ENCODE measurements around the gene HDGFL2.

The HDGFL2 gene

DNA sequence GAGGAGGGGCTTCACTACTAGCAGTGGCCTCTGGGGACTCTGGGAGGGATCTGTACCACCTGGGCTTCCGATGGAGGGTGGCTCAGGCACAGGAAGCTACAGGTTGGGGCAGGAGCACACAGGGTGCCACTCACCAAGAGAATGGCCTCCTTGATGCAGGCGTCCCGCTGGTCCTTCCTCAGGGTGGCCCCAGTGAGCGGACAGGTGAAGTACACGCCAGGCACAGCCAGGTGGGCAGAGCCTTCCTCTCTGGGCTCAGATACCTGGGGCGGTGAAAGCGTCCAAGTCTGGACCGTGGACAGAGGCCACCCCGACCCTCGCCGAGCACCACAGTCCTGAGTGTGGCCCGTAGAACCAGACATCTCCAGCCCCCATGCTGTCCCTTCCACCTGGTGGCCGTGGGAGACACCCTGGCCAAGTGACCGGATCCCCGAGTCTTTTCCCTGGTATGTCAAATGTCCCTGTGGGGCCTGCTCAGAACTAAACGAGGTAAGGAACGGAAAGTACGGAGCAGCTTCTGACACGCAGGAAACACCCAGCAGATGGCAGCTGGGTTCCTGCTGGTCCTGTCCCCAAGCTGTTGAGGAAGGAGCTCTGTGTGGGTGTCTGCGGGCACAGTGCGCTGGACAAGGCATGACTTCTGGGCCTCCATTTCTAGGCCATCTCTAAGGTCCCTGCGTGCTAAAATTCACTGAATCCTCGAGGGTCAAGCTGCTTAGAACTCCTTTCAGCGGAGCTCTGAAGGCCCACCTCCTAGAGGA, 19.7 kb upstream of the HDGFL2 start:
- Histone ChIP-seq H3K36me3 (ENCODE audit: control insufficient read depth, insufficient read depth, low read length) (peaks cover 33% of the 10 kb centered on the region), H3K4me3 (replicated peaks; ENCODE audit: low read depth, low read length) (no peak overlapping the region), H3K27me3 (replicated peaks; ENCODE audit: control insufficient read depth, insufficient read depth, low read length) (no peaks in the 10 kb centered on the region)
- TF ChIP-seq, protein P1, sequence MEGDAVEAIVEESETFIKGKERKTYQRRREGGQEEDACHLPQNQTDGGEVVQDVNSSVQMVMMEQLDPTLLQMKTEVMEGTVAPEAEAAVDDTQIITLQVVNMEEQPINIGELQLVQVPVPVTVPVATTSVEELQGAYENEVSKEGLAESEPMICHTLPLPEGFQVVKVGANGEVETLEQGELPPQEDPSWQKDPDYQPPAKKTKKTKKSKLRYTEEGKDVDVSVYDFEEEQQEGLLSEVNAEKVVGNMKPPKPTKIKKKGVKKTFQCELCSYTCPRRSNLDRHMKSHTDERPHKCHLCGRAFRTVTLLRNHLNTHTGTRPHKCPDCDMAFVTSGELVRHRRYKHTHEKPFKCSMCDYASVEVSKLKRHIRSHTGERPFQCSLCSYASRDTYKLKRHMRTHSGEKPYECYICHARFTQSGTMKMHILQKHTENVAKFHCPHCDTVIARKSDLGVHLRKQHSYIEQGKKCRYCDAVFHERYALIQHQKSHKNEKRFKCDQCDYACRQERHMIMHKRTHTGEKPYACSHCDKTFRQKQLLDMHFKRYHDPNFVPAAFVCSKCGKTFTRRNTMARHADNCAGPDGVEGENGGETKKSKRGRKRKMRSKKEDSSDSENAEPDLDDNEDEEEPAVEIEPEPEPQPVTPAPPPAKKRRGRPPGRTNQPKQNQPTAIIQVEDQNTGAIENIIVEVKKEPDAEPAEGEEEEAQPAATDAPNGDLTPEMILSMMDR (IDR thresholded peaks at IDR 0.05; ENCODE audit: insufficient read depth, low read length, poor library complexity, severe bottlenecking): no peak
- DNase-seq (ENCODE audit: extremely low read depth, insufficient read length): no peak

DNA sequence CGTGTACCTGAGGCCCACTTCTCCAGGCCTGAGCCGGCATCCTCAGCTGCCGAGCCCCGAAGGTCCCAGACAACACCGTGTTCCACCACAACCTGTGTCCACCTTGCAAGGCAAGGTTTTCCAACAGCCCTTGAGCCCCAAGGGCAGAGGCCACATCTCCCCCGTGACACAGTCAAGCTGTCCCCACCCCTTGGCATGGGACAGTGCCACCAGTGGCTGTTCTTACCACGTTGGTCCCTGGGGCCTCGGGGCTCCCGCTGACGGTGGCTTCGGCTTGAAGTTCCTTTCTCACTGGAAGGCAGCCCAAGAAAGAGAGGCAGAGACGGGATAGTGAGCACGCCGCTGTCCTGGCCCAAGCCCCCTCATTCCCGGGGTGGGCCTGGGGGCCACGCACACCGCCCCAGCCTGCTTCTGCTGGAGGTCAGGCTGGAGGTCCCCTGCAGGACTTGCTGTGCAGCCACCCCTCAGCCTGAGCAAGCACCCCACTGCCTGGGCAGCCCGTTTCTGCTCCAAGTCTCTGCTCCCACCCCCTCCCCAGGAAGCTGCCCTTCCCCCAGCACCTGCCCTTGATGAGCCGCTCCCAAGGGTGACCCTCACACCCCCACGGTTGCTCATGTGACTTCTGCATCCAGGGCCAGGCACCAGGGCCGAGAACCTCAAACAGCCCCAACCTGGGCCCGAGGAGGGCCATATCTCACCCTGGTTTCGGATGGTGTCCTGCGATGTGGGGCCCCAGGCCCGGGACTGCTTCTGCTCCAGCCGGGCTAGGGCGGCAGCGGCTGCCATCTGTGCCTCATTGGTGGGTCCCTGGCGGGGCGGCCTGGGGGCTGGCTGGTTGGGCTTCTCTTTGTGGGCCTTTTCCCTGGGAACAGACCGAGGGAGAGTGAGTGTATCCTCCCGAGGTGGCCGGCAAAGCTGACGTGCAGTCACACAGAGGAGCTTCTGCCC, 18.6 kb upstream of the HDGFL2 start:
- TF ChIP-seq, protein P1 (IDR thresholded peaks at IDR 0.05; ENCODE audit: insufficient read depth, low read length, poor library complexity, severe bottlenecking): no peak
- DNase-seq (ENCODE audit: extremely low read depth, insufficient read length): no peak
- Histone ChIP-seq H3K27me3 (replicated peaks; ENCODE audit: control insufficient read depth, insufficient read depth, low read length) (no peaks in the 10 kb centered on the region), H3K36me3 (ENCODE audit: control insufficient read depth, insufficient read depth, low read length) (peaks cover 27% of the 10 kb centered on the region), H3K4me3 (replicated peaks; ENCODE audit: low read depth, low read length) (no peak overlapping the region)

- DNase-seq (ENCODE audit: extremely low read depth, insufficient read length): no peak
- no peak overlapping the region for H3K4me3 ChIP-seq (replicated peaks; ENCODE audit: low read depth, low read length)
Measured at GRCh38 chr19:4454747-4455718, 17.1 kb upstream of the HDGFL2 start.

DNA sequence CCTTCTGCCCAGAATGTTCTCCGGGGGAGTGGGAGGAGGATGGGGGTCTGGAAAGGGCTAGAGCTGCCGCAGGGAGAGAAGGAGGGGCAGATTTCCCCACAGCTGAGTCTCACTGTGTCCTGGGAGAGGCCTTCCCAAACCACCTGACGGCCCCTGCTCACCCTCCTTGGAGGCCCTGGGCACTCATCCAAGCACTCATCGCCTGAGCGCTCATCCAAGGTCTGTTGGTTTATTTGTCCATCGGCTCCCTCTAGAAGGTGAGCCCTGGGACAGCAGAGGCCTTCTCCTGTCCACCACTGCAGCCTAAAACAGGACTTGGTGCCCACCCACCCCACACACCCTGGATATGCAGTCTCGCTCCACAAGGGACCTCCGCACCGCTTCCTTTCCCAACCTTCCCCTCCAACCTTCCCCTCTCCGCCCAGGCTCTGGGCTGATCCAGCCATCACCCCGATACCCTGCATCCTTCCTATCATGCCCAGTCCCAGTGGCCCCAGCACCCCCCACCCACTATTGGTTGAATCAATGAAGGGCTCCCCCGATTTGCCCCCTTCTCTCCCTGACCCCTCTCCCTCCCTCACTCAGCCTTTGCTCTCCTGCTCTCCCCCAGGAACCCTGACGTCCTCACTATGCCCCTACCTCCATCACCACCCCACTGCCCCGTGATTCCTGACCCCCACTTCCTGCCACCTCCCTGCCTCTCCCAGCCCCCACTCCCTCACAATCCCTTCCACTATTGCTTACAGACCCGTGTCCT, 16.2 kb upstream of the HDGFL2 start:
- peaks cover 17% of the 10 kb centered on the region for H3K36me3 ChIP-seq (ENCODE audit: control insufficient read depth, insufficient read depth, low read length)
- TF ChIP-seq, protein P1 (IDR thresholded peaks at IDR 0.05; ENCODE audit: insufficient read depth, low read length, poor library complexity, severe bottlenecking): no peak
- H3K4me3 ChIP-seq (replicated peaks; ENCODE audit: low read depth, low read length): peak overlapping the region; percentile 82
- no peak for DNase-seq (ENCODE audit: extremely low read depth, insufficient read length)
- no peaks in the 10 kb centered on the region for H3K27me3 ChIP-seq (replicated peaks; ENCODE audit: control insufficient read depth, insufficient read depth, low read length)

More at GRCh38 chr19:4454747-4455718, 17.1 kb upstream of the HDGFL2 start:
- TF ChIP-seq, protein P1 (IDR thresholded peaks at IDR 0.05; ENCODE audit: insufficient read depth, low read length, poor library complexity, severe bottlenecking): no peak
- H3K36me3 ChIP-seq (ENCODE audit: control insufficient read depth, insufficient read depth, low read length): peaks cover 17% of the 10 kb centered on the region
- no peaks in the 10 kb centered on the region for H3K27me3 ChIP-seq (replicated peaks; ENCODE audit: control insufficient read depth, insufficient read depth, low read length)

DNA sequence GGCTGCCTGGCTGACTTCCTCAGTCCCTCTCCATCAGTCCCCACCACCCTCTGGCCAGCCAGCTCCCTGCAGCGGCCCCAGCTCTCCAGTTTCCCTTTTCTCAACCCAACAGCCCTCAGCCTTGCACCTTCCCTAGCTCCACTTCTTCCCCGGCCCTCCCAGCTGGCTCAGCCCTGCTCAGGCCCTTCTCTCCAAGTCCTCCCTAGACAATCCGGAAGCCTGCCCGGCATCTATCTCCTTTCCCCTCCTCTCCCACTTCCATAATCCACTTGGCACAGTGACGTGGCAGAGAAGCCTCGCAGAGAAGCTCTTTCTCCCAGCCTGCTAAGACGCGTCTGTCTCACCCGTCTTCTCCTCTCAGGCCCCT, 15.6 kb upstream of the HDGFL2 start:
- Histone ChIP-seq H3K36me3 (ENCODE audit: control insufficient read depth, insufficient read depth, low read length) (peaks cover 17% of the 10 kb centered on the region), H3K27me3 (replicated peaks; ENCODE audit: control insufficient read depth, insufficient read depth, low read length) (no peaks in the 10 kb centered on the region), H3K4me3 (replicated peaks; ENCODE audit: low read depth, low read length) (peak overlapping the region; percentile 82)
- DNase-seq (ENCODE audit: extremely low read depth, insufficient read length): no peak
- TF ChIP-seq, protein P1 (IDR thresholded peaks at IDR 0.05; ENCODE audit: insufficient read depth, low read length, poor library complexity, severe bottlenecking): no peak
